MM.1S (cell line): ENCODE measurements around the gene GFAP.

ENCODE experiments used
- EZH2 ChIP-seq: fragments of 300-600 bp; sonication (generic); optimal IDR thresholded peaks from 2 replicates; pipeline ENCODE3; 2017; ENCODE audit warnings: low read depth, mild to moderate bottlenecking, antibody characterized with exemption, low read length, mixed read lengths
- EZH2phosphoT487 ChIP-seq: fragments of 300-600 bp; sonication (generic); IDR thresholded peaks from 2 replicates; pipeline ENCODE4 v1.6.1; 2018; ENCODE audit warnings: antibody characterized with exemption, low read length
- TF ChIP-seq, protein P1 (sequence below): fragments of 300-600 bp; sonication (generic); IDR thresholded peaks from 2 replicates; pipeline ENCODE4 v1.5.1; 2016; ENCODE audit warnings: antibody characterized with exemption, low read length, mixed read lengths

DNA sequence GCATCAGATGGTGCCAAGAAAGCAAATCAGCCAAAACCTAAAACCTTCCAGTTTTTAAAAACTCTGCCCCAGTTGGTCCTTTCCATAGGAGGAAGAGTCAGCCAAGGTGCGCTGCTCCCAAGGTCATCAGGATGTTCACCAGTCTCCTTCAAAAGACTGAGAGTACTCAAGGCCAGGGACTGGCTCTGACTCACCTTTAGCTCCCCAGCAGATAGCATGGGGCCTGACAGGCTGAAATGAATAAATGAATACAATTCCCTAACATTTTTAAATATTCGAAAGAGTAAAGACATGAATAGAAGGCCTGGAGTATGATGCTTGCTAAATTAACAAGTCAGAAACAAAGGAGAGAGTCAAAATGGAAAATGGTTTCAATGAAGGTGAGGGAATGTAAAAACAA, 35.2 kb downstream of the GFAP start:
- TF ChIP-seq, protein P1, sequence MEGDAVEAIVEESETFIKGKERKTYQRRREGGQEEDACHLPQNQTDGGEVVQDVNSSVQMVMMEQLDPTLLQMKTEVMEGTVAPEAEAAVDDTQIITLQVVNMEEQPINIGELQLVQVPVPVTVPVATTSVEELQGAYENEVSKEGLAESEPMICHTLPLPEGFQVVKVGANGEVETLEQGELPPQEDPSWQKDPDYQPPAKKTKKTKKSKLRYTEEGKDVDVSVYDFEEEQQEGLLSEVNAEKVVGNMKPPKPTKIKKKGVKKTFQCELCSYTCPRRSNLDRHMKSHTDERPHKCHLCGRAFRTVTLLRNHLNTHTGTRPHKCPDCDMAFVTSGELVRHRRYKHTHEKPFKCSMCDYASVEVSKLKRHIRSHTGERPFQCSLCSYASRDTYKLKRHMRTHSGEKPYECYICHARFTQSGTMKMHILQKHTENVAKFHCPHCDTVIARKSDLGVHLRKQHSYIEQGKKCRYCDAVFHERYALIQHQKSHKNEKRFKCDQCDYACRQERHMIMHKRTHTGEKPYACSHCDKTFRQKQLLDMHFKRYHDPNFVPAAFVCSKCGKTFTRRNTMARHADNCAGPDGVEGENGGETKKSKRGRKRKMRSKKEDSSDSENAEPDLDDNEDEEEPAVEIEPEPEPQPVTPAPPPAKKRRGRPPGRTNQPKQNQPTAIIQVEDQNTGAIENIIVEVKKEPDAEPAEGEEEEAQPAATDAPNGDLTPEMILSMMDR: no peak
- no peak for TF ChIP-seq EZH2
- no peak for TF ChIP-seq EZH2phosphoT487
